Skeletal muscle cell (primary cell): Measurements from ENCODE around the gene NECAB3.

Experiments used
- DNase-seq: peaks from one replicate; pipeline ENCODE4 v3.0.0-alpha.2; 2010; ENCODE audit warnings: low read depth
- H3K4me3 ChIP-seq: 2 replicates; pipeline ENCODE4 v1.5.1; 2011; ENCODE audit warnings: low read depth, mild to moderate bottlenecking, control low read depth, low read length, moderate library complexity

NECAB3 gene

GRCh38 chr20:33668466-33669155 is 5.6 kb downstream of the NECAB3 start:
- no peak for DNase-seq
- H3K4me3 ChIP-seq: no peak overlapping the region

- no peak for DNase-seq
- peak overlapping the region; percentile 54 for H3K4me3 ChIP-seq
Observed at GRCh38 chr20:33667676-33668465, 6.4 kb downstream of the NECAB3 start.

GRCh38 chr20:33667245-33667675 is 7.0 kb downstream of the NECAB3 start:
- DNase-seq: no peak

GRCh38 chr20:33666293-33667244 is 7.7 kb downstream of the NECAB3 start, which contains the start of gene ACTL10:
Gene ACTL10 (plus strand): TSS chr20:33666943. CDS start chr20:33667498, 555 bp downstream.
- DNase-seq: peak; percentile 88
- peak within 1 kb of the TSS; percentile 54 for H3K4me3 ChIP-seq

More at GRCh38 chr20:33667245-33667675, 7.0 kb downstream of the NECAB3 start:
- peak overlapping the region; percentile 54 for H3K4me3 ChIP-seq

GRCh38 chr20:33664762-33665144 is 9.5 kb downstream of the NECAB3 start:
- no peak overlapping the region for H3K4me3 ChIP-seq
- no peak for DNase-seq

GRCh38 chr20:33664085-33664761 is 10.0 kb downstream of the NECAB3 start:
- DNase-seq: no peak
- peak overlapping the region; percentile 73 for H3K4me3 ChIP-seq

GRCh38 chr20:33663161-33664084 is 10.8 kb downstream of the NECAB3 start:
- no peak for DNase-seq

GRCh38 chr20:33662172-33662571 is 12.1 kb downstream of the NECAB3 start, which contains the start of gene C20orf144:
Gene C20orf144 (plus strand): TSS chr20:33662327. CDS start chr20:33662346, 19 bp downstream.
- DNase-seq: no peak
- peak within 1 kb of the TSS; percentile 73 for H3K4me3 ChIP-seq

More at GRCh38 chr20:33663161-33664084, 10.8 kb downstream of the NECAB3 start:
- peak overlapping the region; percentile 73 for H3K4me3 ChIP-seq

- no peak for DNase-seq
- H3K4me3 ChIP-seq: no peak overlapping the region
Observed at GRCh38 chr20:33660685-33661058, 13.6 kb downstream of the NECAB3 start.

GRCh38 chr20:33660035-33660684 is 14.1 kb downstream of the NECAB3 start:
- DNase-seq: no peak
- no peak overlapping the region for H3K4me3 ChIP-seq

- no peak overlapping the region for H3K4me3 ChIP-seq
- no peak for DNase-seq
Observed at GRCh38 chr20:33659341-33660034, 14.7 kb downstream of the NECAB3 start.

GRCh38 chr20:33658929-33659328 is 15.3 kb downstream of the NECAB3 start:
- no peak for DNase-seq
- H3K4me3 ChIP-seq: no peak overlapping the region

GRCh38 chr20:33658510-33658909 is 15.7 kb downstream of the NECAB3 start:
- DNase-seq: no peak
- no peak overlapping the region for H3K4me3 ChIP-seq

- no peak for DNase-seq
- no peak overlapping the region for H3K4me3 ChIP-seq
Observed at GRCh38 chr20:33657704-33658095, 16.5 kb downstream of the NECAB3 start.

- no peak overlapping the region for H3K4me3 ChIP-seq
- no peak for DNase-seq
Observed at GRCh38 chr20:33656783-33657703, 17.2 kb downstream of the NECAB3 start.
